Chondrocyte (in vitro differentiated cells): ENCODE results near the gene NXPH3. TPM values are rescaled to one million over a fixed set of nuclear protein-coding genes. Genes with fewer than 3 reads are reported as not detected.
A peak's percentile ranks its signal among the peaks of the same experiment; 100 is the strongest.

Experiments
- DNase-seq: peaks from one replicate; pipeline ENCODE4 v3.0.0; 2021; ENCODE audit warnings: mixed read lengths, low spot score
- H3K27ac Mint-ChIP-seq: one replicate; pipeline ENCODE4 v1.8.0; 2021; ENCODE audit warnings: mild to moderate bottlenecking, moderate library complexity, mixed read lengths; ENCODE audit not compliant: unreplicated experiment
- H3K27me3 Mint-ChIP-seq: 2 replicates; pipeline ENCODE4 v1.8.0; 2021; ENCODE audit warnings: low read depth, mixed read lengths
- H3K36me3 Mint-ChIP-seq: 2 replicates; pipeline ENCODE4 v1.8.0; 2021; ENCODE audit warnings: low read depth, mixed read lengths
- H3K4me1 Mint-ChIP-seq: 2 replicates; pipeline ENCODE4 v1.8.0; 2021; ENCODE audit warnings: low read depth, mild to moderate bottlenecking, mixed read lengths
- H3K4me3 Mint-ChIP-seq: one replicate; pipeline ENCODE4 v1.8.0; 2021; ENCODE audit warnings: mild to moderate bottlenecking, moderate library complexity, mixed read lengths; ENCODE audit not compliant: unreplicated experiment
- H3K9me3 Mint-ChIP-seq: 2 replicates; pipeline ENCODE4 v1.8.0; 2021; ENCODE audit warnings: low read depth, mixed read lengths
- total RNA-seq: library from RNA; stranded (reverse); gene quantifications from 3 replicates; pipeline ENCODE4 v1.2.1, GENCODE V29; 2021
- TF ChIP-seq, protein P1 (sequence below): fragments of 200-600 bp; sonication (generic); IDR thresholded peaks from 2 replicates; pipeline ENCODE4 v1.5.0; 2021; ENCODE audit warnings: antibody characterized with exemption, mild to moderate bottlenecking, moderate library complexity

NXPH3 gene
- total RNA-seq, 1 donor from 2014 or later: 4.5 TPM

DNA sequence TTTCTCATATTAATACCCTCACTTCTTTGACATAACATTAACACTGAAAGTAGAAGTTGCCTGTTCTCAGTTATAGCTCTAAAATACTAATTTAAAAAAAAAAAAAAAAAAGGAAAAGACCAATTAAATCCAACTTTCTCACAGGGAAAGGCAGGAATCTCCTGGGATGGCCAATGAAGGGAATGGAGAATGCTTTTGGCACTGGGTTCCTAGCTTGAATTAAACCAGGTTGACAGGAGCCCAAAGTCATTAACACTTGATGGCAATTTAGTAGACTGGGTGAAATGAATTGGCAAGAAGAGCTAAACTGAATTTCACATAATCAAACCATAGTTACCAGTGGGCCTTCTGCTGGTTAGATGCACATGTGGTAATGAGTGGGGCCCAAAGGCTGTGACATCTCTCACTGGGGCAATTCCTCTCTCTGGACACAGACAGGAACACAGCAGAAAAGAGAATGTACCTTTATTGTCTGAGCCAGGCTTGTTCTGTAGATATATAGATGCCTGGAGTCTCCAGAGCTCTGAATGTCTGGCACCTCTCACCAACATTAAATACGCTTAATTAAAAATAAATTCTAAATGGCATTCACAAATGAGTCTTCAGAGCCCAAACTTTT is 37.6 kb downstream of the NXPH3 start:
- Mint-ChIP-seq H3K4me1 (peaks cover 4% of the 10 kb centered on the region), H3K27ac (no peak overlapping the region)

GRCh38 chr17:49616086-49616485 is 40.4 kb downstream of the NXPH3 start:
- TF ChIP-seq, protein P1, sequence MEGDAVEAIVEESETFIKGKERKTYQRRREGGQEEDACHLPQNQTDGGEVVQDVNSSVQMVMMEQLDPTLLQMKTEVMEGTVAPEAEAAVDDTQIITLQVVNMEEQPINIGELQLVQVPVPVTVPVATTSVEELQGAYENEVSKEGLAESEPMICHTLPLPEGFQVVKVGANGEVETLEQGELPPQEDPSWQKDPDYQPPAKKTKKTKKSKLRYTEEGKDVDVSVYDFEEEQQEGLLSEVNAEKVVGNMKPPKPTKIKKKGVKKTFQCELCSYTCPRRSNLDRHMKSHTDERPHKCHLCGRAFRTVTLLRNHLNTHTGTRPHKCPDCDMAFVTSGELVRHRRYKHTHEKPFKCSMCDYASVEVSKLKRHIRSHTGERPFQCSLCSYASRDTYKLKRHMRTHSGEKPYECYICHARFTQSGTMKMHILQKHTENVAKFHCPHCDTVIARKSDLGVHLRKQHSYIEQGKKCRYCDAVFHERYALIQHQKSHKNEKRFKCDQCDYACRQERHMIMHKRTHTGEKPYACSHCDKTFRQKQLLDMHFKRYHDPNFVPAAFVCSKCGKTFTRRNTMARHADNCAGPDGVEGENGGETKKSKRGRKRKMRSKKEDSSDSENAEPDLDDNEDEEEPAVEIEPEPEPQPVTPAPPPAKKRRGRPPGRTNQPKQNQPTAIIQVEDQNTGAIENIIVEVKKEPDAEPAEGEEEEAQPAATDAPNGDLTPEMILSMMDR: peak; percentile 53
- no peaks in the 10 kb centered on the region for H3K27me3 Mint-ChIP-seq
- peaks cover 4% of the 10 kb centered on the region for H3K4me1 Mint-ChIP-seq
- H3K27ac Mint-ChIP-seq: no peak overlapping the region
- peaks cover 30% of the 10 kb centered on the region for H3K36me3 Mint-ChIP-seq
- no peak overlapping the region for H3K4me3 Mint-ChIP-seq
- no peaks in the 10 kb centered on the region for H3K9me3 Mint-ChIP-seq
- DNase-seq: no peak

More for the DNA sequence above, 37.6 kb downstream of the NXPH3 start:
- H3K4me3 Mint-ChIP-seq: no peak overlapping the region
- H3K27me3 Mint-ChIP-seq: no peaks in the 10 kb centered on the region
- DNase-seq: no peak
- peaks cover 31% of the 10 kb centered on the region for H3K36me3 Mint-ChIP-seq
- TF ChIP-seq, protein P1: no peak
- H3K9me3 Mint-ChIP-seq: no peaks in the 10 kb centered on the region

DNA sequence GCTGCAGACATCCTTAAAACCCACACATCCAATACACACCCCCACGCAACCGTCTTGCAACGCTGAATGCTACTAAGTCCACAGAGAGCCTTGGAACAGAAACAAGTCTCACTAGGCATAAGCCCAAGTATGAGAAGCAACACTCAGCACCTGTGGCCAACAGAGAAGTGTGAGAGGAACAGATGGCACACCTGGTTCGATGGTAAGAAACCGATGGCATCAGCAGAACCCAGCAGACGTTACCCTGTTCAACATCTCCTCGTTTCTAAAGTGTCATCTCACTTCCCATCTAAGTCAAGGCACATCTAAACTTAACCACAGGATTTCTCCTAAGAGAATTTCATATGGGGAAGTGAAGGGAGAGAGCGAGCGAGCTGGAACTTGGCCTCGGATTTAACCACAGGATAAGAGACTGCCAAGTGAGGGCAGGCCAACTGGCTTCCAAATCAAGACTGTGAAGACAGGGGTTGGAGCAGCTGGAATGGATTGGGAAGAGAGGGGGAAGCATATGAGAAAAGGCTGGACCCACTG is 41.0 kb downstream of the NXPH3 start:
- TF ChIP-seq, protein P1: no peak
- Mint-ChIP-seq H3K9me3 (no peaks in the 10 kb centered on the region), H3K27me3 (no peaks in the 10 kb centered on the region), H3K4me1 (peaks cover 4% of the 10 kb centered on the region), H3K27ac (peak overlapping the region; percentile 80), H3K36me3 (peaks cover 30% of the 10 kb centered on the region), H3K4me3 (no peak overlapping the region)
- no peak for DNase-seq

GRCh38 chr17:49618028-49618611 is 42.4 kb downstream of the NXPH3 start:
- Mint-ChIP-seq H3K9me3 (no peaks in the 10 kb centered on the region), H3K36me3 (peaks cover 33% of the 10 kb centered on the region), H3K4me1 (peaks cover 7% of the 10 kb centered on the region), H3K27me3 (no peaks in the 10 kb centered on the region), H3K4me3 (no peak overlapping the region), H3K27ac (no peak overlapping the region)
- TF ChIP-seq, protein P1: no peak
- DNase-seq: no peak

- no peaks in the 10 kb centered on the region for H3K27me3 Mint-ChIP-seq
- H3K9me3 Mint-ChIP-seq: no peaks in the 10 kb centered on the region
- peaks cover 29% of the 10 kb centered on the region for H3K36me3 Mint-ChIP-seq
- TF ChIP-seq, protein P1: no peak
- H3K4me3 Mint-ChIP-seq: no peak overlapping the region
- peaks cover 13% of the 10 kb centered on the region for H3K4me1 Mint-ChIP-seq
- H3K27ac Mint-ChIP-seq: no peak overlapping the region
- DNase-seq: no peak
These were observed 45.7 kb downstream of the NXPH3 start for GRCh38 chr17:49621420-49621819.
